Endothelial cell (in vitro differentiated cells): Measurements from ENCODE around the gene HYAL3. TPM values are rescaled to one million over a fixed set of nuclear protein-coding genes. Genes with fewer than 3 reads are reported as not detected.

Experiments
- DNase-seq: peaks from one replicate; pipeline ENCODE4 v3.0.0; 2021; ENCODE audit warnings: low spot score
- H3K27ac Mint-ChIP-seq: one replicate; pipeline ENCODE4 v1.8.0; 2021; ENCODE audit warnings: mixed read lengths, inconsistent platforms; ENCODE audit not compliant: unreplicated experiment
- H3K27me3 Mint-ChIP-seq: one replicate; pipeline ENCODE4 v1.8.0; 2021; ENCODE audit warnings: mild to moderate bottlenecking, moderate library complexity, mixed read lengths, inconsistent platforms; ENCODE audit not compliant: unreplicated experiment
- H3K36me3 Mint-ChIP-seq: one replicate; pipeline ENCODE4 v1.8.0; 2021; ENCODE audit warnings: mild to moderate bottlenecking, low read depth, mixed read lengths, inconsistent platforms; ENCODE audit not compliant: unreplicated experiment
- H3K4me1 Mint-ChIP-seq: one replicate; pipeline ENCODE4 v1.8.0; 2021; ENCODE audit warnings: mild to moderate bottlenecking, mixed read lengths, inconsistent platforms; ENCODE audit not compliant: unreplicated experiment
- H3K4me3 Mint-ChIP-seq: one replicate; pipeline ENCODE4 v1.8.0; 2021; ENCODE audit warnings: mild to moderate bottlenecking, mixed read lengths, inconsistent platforms; ENCODE audit not compliant: unreplicated experiment
- H3K9me3 Mint-ChIP-seq: one replicate; pipeline ENCODE4 v1.8.0; 2021; ENCODE audit warnings: mixed read lengths, inconsistent platforms; ENCODE audit not compliant: unreplicated experiment
- total RNA-seq: library from RNA; stranded (reverse); fragmentation: NEBNext Ultra II Directional; extraction: Animal tissue kit (Norgen Biotek cat#: 25700); gene quantifications from one replicate; pipeline ENCODE4 v1.2.1, GENCODE V29; 2021; ENCODE audit not compliant: unreplicated experiment
- TF ChIP-seq, protein P1 (sequence below): fragments of 200-600 bp; sonication (generic); IDR thresholded peaks from one replicate; pipeline ENCODE4 v1.5.0; 2021; ENCODE audit warnings: antibody characterized with exemption; ENCODE audit not compliant: unreplicated experiment

The HYAL3 gene
- total RNA-seq, 1 donor from 2014 or later: 12.7 TPM

DNA sequence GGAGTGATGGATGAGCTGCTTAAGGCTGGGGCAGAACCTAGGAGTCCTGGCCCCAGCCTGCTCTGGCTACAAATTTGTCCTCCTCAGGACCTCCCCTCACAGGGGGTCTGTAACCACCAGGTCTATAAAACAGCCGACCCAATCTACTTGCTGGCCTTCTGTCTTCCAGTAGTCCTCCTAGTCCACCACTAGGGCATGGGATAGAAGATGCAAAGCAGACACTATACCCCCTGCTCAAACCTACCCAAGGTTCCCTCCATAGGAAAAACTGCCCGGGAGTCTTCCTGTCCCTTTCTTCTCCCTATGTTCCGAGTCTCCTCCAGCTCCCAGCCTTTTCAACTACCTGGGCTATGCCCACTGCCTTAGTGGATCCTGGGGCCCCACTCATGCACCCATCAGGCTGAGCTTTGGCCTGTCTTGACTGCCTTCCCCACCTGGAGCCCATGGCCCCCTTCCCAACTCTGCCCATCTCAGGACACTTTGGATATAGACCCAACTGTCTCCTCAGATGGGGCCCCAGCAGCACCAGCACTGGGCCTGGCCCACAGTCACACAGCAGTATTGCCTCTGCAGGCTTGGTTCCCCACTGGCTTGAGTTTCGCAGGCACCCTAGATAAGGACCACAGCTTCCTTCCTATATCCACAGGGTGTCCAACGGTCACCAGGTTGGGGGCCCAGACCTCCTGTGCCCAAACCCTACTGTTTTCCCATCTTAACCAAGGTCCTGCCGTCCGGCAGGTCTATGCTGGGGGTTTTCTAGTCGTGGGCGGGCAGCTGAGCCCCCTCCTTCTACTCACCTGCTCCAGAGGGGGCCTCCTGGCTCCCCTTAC lies 1.1 kb downstream of the HYAL3 start:
- TF ChIP-seq, protein P1, sequence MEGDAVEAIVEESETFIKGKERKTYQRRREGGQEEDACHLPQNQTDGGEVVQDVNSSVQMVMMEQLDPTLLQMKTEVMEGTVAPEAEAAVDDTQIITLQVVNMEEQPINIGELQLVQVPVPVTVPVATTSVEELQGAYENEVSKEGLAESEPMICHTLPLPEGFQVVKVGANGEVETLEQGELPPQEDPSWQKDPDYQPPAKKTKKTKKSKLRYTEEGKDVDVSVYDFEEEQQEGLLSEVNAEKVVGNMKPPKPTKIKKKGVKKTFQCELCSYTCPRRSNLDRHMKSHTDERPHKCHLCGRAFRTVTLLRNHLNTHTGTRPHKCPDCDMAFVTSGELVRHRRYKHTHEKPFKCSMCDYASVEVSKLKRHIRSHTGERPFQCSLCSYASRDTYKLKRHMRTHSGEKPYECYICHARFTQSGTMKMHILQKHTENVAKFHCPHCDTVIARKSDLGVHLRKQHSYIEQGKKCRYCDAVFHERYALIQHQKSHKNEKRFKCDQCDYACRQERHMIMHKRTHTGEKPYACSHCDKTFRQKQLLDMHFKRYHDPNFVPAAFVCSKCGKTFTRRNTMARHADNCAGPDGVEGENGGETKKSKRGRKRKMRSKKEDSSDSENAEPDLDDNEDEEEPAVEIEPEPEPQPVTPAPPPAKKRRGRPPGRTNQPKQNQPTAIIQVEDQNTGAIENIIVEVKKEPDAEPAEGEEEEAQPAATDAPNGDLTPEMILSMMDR: peak; percentile 25
- no peak for DNase-seq
- Mint-ChIP-seq H3K4me1 (peaks cover 12% of the 10 kb centered on the region), H3K36me3 (no peaks in the 10 kb centered on the region), H3K27ac (peak overlapping the region; percentile 57), H3K4me3 (peak overlapping the region; percentile 96), H3K9me3 (no peaks in the 10 kb centered on the region), H3K27me3 (peaks cover 4% of the 10 kb centered on the region)

DNA sequence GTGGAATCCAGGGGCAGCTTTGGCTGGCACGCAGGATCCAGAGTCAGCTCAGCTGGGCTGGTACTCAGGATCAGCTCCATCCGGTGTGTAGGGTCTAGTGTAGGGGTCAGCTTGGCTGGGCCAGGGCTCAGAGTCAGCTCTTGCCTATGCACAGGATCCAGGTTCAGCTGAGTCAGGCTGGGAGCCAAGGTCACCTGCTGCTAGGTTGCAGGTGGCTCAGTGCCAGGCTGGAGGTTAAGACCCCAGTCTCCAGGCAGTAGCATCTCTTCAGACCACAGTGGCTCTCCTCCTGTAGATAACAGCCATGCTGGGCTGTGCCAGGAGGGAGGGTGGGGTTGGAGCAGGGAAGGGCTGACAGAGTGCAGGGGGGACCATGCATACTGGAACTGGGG lies 1.8 kb downstream of the HYAL3 start:
- Mint-ChIP-seq H3K9me3 (no peaks in the 10 kb centered on the region), H3K4me3 (no peak overlapping the region)
- TF ChIP-seq, protein P1: no peak

DNA sequence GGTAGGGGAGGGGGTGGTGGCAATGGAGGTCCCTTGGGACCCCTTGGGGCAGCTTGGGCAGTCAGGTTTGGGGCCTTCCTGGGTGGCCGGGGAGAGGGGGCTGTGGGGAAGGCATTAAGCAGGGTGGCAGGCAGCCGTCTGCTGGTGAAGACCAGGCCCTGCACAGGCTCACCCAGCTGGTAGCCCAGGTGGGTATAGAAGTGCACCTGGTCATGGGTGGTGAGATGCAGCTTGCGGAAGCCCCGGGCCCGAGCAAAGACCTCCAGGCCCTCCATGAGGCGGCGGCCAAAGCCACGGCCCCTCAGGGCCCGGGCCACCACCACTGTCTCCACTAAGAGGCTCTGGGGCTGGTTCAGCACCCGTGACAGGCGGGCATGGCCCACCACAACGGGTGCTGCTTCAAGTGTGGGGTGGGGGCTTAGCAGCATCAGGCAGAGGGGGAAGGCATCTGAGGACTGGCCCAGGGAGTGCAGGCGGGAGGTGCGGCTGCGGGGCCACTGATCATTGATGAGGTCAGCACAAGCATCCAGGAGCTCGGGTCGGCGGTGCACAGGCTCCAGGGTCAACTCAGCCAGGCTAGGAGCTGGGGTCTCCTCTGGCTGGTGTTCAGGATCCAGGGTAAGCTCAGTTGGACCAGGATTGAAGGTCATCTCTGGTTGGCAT lies 2.4 kb downstream of the HYAL3 start:
- peaks cover 19% of the 10 kb centered on the region for H3K4me1 Mint-ChIP-seq
- H3K36me3 Mint-ChIP-seq: no peaks in the 10 kb centered on the region
- no peaks in the 10 kb centered on the region for H3K9me3 Mint-ChIP-seq
- DNase-seq: no peak
- TF ChIP-seq, protein P1: no peak
- H3K27me3 Mint-ChIP-seq: peaks cover 2% of the 10 kb centered on the region
- no peak overlapping the region for H3K27ac Mint-ChIP-seq
- H3K4me3 Mint-ChIP-seq: peak overlapping the region; percentile 51

More for the DNA sequence above, 1.8 kb downstream of the HYAL3 start:
- Mint-ChIP-seq H3K27me3 (peaks cover 4% of the 10 kb centered on the region), H3K36me3 (no peaks in the 10 kb centered on the region), H3K27ac (no peak overlapping the region), H3K4me1 (peaks cover 19% of the 10 kb centered on the region)
- no peak for DNase-seq

DNA sequence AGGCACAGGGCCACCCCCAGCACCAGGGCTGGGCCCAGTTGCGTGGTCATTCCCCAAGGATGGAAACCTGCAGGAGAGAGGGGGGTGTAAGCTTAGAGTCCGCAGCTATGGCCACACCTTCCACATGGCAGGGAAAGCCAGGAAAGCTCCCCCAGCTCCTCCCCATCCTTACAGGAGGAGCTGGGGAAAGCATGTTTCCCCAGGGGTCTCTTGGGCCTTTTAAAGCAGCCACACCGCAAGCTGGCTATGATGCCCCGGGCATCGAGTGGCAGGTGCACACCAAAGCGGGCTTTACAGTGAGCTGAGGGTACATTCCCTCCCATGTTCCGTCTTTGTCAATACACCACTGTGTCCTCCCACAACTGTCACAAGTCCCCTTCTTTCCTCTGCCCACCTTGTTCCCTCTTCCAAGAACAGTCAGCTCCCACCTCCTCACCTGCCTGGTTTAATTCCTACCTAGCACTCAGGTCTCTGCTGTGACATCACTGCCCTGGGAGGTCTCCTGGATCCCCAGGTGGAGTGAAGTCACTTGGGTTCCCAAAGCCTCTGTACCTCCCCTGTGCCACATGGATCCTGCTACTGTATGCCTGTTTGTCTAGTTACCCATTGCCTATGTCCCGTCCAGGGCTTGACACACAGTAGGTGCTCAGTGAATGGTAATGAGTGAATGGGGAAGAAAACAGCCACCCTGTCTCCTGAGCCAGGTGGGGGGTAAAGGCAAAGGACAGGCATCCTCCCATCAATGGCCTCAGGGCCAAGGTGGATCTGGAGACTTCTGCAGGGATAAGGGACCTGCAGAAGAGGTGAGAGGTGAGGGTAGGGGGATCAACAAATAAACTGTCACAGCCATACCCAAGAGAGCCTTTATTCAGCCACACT lies 3.4 kb downstream of the HYAL3 start:
- Mint-ChIP-seq H3K27me3 (peaks cover 5% of the 10 kb centered on the region), H3K9me3 (no peaks in the 10 kb centered on the region), H3K4me3 (no peak overlapping the region), H3K36me3 (peaks cover 4% of the 10 kb centered on the region), H3K27ac (no peak overlapping the region), H3K4me1 (peaks cover 22% of the 10 kb centered on the region)
- TF ChIP-seq, protein P1: no peak
- no peak for DNase-seq
